Cardiac fibroblast (primary cell): ENCODE results near the gene OR4D1.

Source experiments
- DNase-seq, 2 donors: peaks; one replicate each; pipeline versions ENCODE4 v3.0.0 to v3.0.0-alpha.2; 2010; ENCODE audit warnings: low read depth in 2 of 2
- H3K4me3 ChIP-seq, 2 donors: replicated peaks in 1 of 2; 1 replicate in 1 of 2; 2 replicates in 1 of 2; pipeline ENCODE4 v1.5.1; 2011; ENCODE audit warnings: low read depth in 2 of 2, low read length in 2 of 2, mild to moderate bottlenecking in 2 of 2, moderate library complexity in 1 of 2
- CTCF ChIP-seq: IDR thresholded peaks from one replicate; pipeline ENCODE4 v1.5.1; 2011; ENCODE audit warnings: low read depth, mild to moderate bottlenecking, low read length, inconsistent platforms

The OR4D1 gene

DNA sequence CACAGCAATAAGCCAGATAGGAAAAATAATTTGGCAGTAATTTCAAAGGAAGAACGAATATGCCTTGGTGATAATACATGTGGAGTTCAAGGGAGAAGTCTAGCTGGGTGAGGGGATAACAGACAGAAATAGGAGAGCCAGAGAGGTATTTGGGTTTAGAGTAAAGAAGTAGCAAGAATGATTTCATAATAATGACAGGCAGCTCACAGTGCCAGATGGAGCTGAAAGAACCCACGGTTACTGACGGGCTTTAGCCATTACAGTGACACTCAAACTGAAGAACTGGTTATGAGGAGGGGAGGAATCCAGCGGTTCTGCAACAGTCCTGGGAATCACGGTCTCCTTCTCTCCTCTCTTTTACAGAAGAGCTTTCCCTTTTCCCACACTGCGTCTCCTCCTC is 2.2 kb downstream of the OR4D1 start:
- TF ChIP-seq CTCF: no peak
- no peak overlapping the region for H3K4me3 ChIP-seq
- DNase-seq: no peak

DNA sequence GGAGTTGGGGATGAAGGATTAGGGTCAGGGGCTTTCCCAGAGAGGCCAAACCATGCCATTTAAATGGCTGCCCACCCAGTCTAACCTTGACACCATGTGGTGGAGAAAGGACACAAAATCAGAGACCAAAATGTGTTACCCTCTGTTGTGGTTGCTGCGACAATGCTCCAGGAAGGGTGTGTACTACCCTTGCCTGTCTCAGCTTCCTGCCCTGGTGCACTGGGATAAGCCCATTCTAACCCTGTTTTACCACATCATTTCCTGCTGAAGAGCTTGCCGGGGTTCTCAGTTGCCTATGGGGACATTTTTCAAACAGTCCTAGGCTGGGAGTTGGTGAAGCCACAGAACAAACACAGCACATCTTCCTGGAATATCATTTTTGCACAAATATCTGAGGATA is 4.9 kb downstream of the OR4D1 start:
- DNase-seq: no peak
- TF ChIP-seq CTCF: no peak
- no peak overlapping the region for H3K4me3 ChIP-seq

GRCh38 chr17:58153671-58154070 is 5.5 kb downstream of the OR4D1 start:
- TF ChIP-seq CTCF: no peak

GRCh38 chr17:58156839-58157803 is 8.9 kb downstream of the OR4D1 start:
- peak; percentile 2 to 3 for DNase-seq
- H3K4me3 ChIP-seq: peak overlapping the region in 1 of 2 donors; percentile 10
- no peak for TF ChIP-seq CTCF

More at GRCh38 chr17:58153671-58154070, 5.5 kb downstream of the OR4D1 start:
- DNase-seq: no peak
- no peak overlapping the region for H3K4me3 ChIP-seq

DNA sequence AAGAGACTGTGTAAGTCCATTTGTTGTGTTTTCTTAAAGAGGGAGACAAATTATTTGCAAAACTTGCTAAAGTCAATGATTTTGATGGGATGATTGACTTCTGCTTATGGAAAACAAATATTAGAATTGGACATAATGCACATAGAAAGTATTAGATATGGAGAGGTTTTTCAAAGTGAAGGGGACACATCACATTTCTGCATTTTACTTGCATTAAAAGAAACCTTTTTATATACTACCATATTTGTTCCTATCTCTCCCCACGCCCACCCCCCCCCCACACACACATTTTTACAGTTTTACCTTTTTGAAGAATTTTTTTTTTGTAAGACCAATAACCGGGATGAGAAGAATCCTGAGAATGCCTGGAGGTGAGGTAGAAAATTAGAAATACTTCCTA is 10.0 kb downstream of the OR4D1 start:
- H3K4me3 ChIP-seq: no peak overlapping the region
- no peak for TF ChIP-seq CTCF

GRCh38 chr17:58161566-58161965 is 13.4 kb downstream of the OR4D1 start:
- no peak overlapping the region for H3K4me3 ChIP-seq
- no peak for DNase-seq
- no peak for TF ChIP-seq CTCF

More for the DNA sequence above, 10.0 kb downstream of the OR4D1 start:
- no peak for DNase-seq
